Neutrophil (primary cell): ENCODE data around the gene NUFIP1.

Experiments
- H3K27ac ChIP-seq: fragments of 200-600 bp; sonication (generic); 2 replicates; pipeline ENCODE4 v1.5.1; 2016; ENCODE audit warnings: mild to moderate bottlenecking, moderate library complexity
- H3K27me3 ChIP-seq: fragments of 200-600 bp; sonication (generic); 2 replicates; pipeline ENCODE4 v1.6.0; 2016; ENCODE audit warnings: mild to moderate bottlenecking
- H3K36me3 ChIP-seq: fragments of 200-600 bp; sonication (generic); 2 replicates; pipeline ENCODE4 v1.5.1; 2017
- H3K4me1 ChIP-seq, 2 experiments: fragments of 200-600 bp in 1 of 2; sonication (generic) in 1 of 2; 1 replicate in 1 of 2; 2 replicates in 1 of 2; pipeline versions ENCODE4 v1.5.1 to v1.6.1; 2013 to 2016; ENCODE audit warnings: low read depth in 1 of 2, low read length in 1 of 2, mild to moderate bottlenecking in 1 of 2, moderate library complexity in 1 of 2; ENCODE audit not compliant: control insufficient read depth in 1 of 2, insufficient read depth in 1 of 2
- H3K4me3 ChIP-seq, 2 experiments: fragments of 200-600 bp in 1 of 2; sonication (generic) in 1 of 2; 1 replicate in 1 of 2; 2 replicates in 1 of 2; pipeline ENCODE4 v1.5.1; 2013 to 2016; ENCODE audit warnings: low read depth in 1 of 2, low read length in 1 of 2, mild to moderate bottlenecking in 1 of 2, moderate library complexity in 1 of 2
- H3K9me3 ChIP-seq: fragments of 200-600 bp; sonication (generic); 2 replicates; pipeline ENCODE4 v1.5.1; 2016
- CTCF ChIP-seq: fragments of 200-600 bp; sonication (generic); IDR thresholded peaks from 2 replicates; pipeline ENCODE4 v1.5.1; 2016; ENCODE audit warnings: antibody characterized with exemption

NUFIP1 gene

GRCh38 chr13:45016792-45017425, 27.6 kb upstream of the NUFIP1 start:
- Histone ChIP-seq H3K9me3 (no peaks in the 10 kb centered on the region), H3K27ac (no peak overlapping the region), H3K36me3 (peaks cover 35% of the 10 kb centered on the region), H3K4me3 (no peak overlapping the region), H3K27me3 (no peaks in the 10 kb centered on the region), H3K4me1 (no peaks in the 10 kb centered on the region)
- no peak for TF ChIP-seq CTCF

DNA sequence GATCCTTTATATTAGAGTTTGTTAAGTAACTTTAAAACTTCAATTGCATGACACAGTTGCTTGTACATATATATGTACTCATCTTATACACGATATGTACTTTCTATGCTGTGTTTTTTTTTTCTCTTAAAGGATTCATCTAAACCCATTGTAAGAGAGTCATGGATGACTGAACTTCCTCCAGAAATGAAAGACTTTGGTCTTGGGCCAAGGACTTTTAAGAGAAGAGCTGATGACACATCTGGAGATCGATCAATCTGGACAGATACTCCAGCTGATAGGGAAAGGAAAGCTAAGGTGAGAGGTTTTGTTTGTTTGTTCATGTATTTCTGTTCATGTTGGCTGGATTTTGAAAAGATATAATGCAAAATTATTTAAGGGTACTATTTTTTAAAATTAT, 26.0 kb upstream of the NUFIP1 start:
- no peaks in the 10 kb centered on the region for H3K9me3 ChIP-seq
- peaks cover 37% of the 10 kb centered on the region for H3K36me3 ChIP-seq
- H3K27ac ChIP-seq, result no peak overlapping the region
- TF ChIP-seq CTCF, result no peak
- no peaks in the 10 kb centered on the region for H3K4me1 ChIP-seq
- H3K27me3 ChIP-seq, result no peaks in the 10 kb centered on the region
- no peak overlapping the region for H3K4me3 ChIP-seq

GRCh38 chr13:45011198-45011597, 21.9 kb upstream of the NUFIP1 start:
- no peak overlapping the region for H3K4me3 ChIP-seq
- H3K9me3 ChIP-seq, result no peaks in the 10 kb centered on the region
- H3K27me3 ChIP-seq, result no peaks in the 10 kb centered on the region
- peaks cover 52% of the 10 kb centered on the region for H3K36me3 ChIP-seq
- H3K4me1 ChIP-seq, result no peaks in the 10 kb centered on the region
- TF ChIP-seq CTCF, result no peak
- H3K27ac ChIP-seq, result no peak overlapping the region

DNA sequence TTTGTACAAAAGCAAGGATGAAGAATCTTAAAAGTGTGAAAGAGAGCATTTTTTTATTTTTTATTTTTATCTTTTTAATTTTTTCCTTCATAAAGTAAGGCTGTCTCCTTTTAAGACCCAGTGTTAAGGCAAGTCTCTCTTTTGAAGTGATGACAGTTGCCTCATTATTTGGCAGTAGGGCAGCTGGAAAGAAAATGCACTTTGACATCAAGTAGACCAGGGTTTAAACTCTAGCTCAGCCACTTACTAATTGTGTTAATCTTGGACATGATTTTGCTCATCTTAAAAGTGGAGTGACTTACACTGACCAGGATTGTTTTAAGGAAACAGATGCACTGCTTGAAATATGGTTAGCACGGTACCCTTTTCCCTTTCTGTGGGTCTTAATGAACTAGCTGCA, 18.6 kb upstream of the NUFIP1 start:
- TF ChIP-seq CTCF, result no peak
- Histone ChIP-seq H3K4me3 (no peak overlapping the region), H3K9me3 (no peaks in the 10 kb centered on the region), H3K36me3 (peaks cover 44% of the 10 kb centered on the region), H3K27me3 (no peaks in the 10 kb centered on the region), H3K4me1 (no peaks in the 10 kb centered on the region), H3K27ac (no peak overlapping the region)

- Histone ChIP-seq H3K36me3 (peaks cover 49% of the 10 kb centered on the region), H3K9me3 (no peaks in the 10 kb centered on the region), H3K27me3 (no peaks in the 10 kb centered on the region), H3K27ac (no peak overlapping the region), H3K4me3 (no peak overlapping the region), H3K4me1 (no peaks in the 10 kb centered on the region)
- TF ChIP-seq CTCF, result no peak
Observed at GRCh38 chr13:45007225-45007624, 18.0 kb upstream of the NUFIP1 start.

DNA sequence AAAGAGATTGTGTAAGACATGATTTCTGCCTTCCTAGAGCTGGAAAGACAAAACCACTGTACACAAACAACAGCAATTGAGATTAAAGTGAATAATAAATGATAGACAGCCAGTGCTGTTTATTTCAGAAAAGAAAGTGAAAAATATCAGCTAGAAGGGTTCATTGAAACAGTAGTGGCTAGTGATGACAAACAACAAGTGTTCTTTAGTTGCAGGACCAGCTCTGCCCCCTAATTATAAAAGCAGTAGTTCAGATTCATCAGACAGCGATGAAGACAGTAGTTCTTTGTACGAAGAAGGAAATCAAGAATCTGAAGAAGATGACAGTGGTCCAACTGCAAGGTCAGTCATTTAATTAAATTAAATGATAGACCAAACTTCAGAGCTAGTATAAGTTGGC, 14.8 kb upstream of the NUFIP1 start:
- Histone ChIP-seq H3K4me3 (no peak overlapping the region), H3K4me1 (no peaks in the 10 kb centered on the region), H3K9me3 (peaks cover 5% of the 10 kb centered on the region), H3K36me3 (peaks cover 30% of the 10 kb centered on the region), H3K27ac (no peak overlapping the region), H3K27me3 (no peaks in the 10 kb centered on the region)
- TF ChIP-seq CTCF, result no peak
